Measurements from ENCODE around the gene SACS. TPM values are rescaled to one million over a fixed set of nuclear protein-coding genes. Genes with fewer than 3 reads are reported as not detected.

The SACS gene
- 58.4 TPM for polyA plus RNA-seq (ENCODE audit: insufficient read length)

DNA sequence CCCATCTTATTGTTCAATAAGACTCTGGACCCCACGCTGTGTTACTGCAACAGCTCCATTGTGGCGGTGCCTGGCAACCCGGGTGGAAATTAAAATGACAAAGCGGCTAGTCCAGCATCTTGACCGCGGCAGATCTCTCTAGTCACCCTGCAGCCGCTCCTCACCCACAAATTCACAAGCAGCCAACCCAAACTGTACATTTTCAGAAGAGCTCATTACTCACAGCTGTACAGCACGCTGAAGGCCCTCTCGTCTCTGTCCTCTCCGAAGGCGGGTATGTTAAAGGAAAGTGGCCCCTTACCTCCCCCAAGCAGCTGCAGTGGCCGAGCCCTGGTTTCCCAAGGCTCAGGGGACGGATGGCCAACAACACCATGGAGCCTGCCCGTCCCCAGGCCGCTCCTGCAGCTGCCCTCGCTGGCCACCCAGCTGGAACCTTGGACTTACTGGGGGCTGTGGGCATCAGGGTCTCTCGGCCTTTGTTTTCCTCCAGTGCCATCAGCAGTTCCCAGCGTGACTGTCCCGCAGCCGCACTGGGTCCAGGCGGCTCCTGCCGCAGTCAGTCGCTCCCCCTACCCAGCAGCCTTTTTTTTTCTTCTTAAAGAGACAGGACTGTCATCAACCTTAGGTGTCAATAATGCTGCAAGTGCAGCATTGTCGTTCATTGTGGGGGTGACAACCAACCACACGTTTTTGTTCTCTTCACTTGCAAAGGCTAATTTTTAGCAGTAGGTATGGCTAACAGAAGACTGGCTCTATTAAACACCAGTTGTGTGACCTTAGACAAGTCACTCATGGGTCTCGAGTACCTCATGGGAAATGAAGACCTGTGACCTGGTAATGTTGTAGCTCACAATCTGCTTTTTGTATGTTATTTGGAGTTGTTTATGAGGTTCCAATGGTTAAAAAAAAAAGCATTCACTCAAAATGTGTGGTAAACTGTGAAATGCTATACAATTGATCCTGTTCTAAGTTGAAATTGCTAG lies at the start of gene SACS:
Gene SACS (minus strand): TSS at position 532 of the 983 bp plus-strand sequence. CDS start 22,463 bp downstream, outside the sequence.
- DNase-seq (ENCODE audit: low read depth) = no peak

DNA sequence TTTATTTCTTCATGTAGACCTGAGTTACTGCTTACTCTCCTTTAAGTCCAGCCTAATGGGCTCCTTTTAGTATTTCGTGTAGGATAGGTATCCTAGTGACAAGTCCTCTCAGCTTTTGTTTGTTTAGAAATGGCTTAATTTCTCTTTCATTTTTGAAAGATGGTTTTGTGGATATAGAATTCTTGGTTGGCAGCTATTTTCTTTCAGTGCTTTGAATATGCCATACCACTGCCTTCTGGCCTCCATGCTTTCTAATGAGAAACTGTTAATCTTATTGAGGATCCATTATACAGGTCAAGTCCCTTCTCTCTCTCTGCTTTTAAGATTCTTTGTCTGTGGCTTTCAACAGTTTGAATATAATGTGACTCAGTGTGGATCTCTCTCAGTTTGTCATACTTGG lies 46.8 kb upstream of the SACS start:
- no peak for DNase-seq (ENCODE audit: low read depth)

DNA sequence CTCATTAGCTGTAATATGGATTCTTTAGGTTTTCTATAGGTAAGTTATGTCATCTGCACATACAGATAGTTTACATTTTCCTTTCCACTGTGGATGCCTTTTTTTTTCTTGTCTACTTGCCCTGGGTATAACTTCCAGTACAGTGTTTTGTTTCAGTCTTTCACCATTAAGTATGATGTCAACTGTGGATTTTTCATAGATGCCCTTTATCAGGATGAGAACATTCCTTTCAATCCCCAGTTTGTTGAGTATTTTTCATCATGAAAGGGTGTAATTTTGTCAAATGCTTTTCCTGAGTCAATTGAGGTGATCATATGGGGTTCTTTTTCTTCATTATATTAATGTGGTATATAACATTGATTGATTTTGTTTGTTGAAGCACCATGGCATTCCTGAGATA lies 43.6 kb upstream of the SACS start:
- no peak for DNase-seq (ENCODE audit: low read depth)

- no peak for DNase-seq (ENCODE audit: low read depth)
Measured at GRCh38 chr13:23473221-23473620, 39.7 kb upstream of the SACS start.

DNA sequence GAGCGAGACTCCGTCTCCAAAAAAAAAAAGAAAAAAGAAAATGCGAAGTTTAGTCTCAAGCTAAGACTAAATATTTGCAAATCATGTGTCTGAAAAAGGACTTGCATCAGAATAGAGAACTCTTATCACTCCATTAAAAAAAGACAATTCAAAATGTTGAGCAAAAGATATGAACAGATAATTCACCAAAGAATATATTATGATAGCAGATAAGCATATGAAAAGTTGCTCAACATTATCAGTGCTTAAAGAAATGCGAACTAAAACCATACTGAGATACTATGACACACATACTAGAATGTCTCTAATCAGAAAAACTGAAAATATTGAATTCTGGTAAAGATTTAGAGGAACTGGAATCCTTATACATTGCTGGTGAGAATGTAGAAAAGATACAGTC lies 38.7 kb upstream of the SACS start:
- no peak for DNase-seq (ENCODE audit: low read depth)

DNA sequence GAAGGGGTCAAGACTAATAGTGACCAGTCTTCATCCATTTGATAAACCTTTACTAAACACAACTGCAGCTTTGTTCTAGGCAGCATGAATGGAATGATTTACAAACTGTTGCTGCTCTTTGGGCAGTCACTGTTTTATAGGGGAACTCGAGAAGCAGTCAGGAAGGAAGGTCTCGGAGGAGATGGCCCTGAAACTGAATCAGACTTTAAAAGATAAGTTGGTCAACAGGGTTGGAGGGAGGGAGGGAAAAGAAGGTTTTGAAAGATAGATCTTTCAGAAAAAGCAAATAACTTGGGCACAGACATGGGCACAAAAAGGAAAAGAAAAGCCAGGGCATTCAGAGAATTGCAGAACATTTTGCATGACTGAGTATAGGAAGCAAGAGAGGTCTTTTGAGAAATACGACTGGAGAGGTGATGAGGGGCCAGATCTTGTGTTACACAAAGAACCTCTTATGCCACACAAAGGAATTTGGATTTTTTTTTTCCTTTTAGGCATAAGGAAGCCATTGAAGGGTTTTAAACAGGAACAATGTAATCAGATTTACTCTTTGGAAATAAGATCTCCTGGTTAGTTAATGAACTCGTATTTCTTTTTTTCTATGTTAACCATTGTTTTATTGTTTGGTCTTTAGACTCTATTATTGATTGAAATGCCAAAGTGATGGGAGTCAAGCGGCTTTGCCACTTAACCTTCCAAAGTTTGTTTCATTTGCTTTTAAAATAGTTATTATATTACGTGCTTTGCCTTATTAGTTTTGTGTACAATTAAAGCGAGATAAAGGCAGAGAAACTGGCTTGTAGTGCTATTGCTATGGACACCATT lies 37.5 kb upstream of the SACS start:
- DNase-seq (ENCODE audit: low read depth) = no peak

- no peak for DNase-seq (ENCODE audit: low read depth)
Measured at GRCh38 chr13:23469951-23470421, 36.5 kb upstream of the SACS start.

GRCh38 chr13:23468811-23469210 lies 35.3 kb upstream of the SACS start:
- DNase-seq (ENCODE audit: low read depth) = no peak

DNA sequence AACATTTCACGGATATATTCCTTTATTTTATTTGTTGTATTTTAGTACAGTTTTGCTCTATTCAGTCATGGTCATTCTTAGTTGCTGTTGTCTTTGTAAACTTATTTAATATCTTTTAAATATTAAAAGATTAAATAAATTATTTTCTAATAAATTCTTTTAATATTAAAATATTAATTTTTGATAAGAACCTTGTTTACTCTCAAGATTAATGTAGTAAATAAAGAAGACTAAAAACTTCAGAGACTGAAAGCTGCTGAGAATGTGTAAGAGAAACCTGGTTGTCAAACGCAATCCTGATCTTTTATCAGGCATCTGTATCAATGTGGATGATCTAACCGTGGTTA lies 34.4 kb upstream of the SACS start:
- DNase-seq (ENCODE audit: low read depth) = no peak

DNA sequence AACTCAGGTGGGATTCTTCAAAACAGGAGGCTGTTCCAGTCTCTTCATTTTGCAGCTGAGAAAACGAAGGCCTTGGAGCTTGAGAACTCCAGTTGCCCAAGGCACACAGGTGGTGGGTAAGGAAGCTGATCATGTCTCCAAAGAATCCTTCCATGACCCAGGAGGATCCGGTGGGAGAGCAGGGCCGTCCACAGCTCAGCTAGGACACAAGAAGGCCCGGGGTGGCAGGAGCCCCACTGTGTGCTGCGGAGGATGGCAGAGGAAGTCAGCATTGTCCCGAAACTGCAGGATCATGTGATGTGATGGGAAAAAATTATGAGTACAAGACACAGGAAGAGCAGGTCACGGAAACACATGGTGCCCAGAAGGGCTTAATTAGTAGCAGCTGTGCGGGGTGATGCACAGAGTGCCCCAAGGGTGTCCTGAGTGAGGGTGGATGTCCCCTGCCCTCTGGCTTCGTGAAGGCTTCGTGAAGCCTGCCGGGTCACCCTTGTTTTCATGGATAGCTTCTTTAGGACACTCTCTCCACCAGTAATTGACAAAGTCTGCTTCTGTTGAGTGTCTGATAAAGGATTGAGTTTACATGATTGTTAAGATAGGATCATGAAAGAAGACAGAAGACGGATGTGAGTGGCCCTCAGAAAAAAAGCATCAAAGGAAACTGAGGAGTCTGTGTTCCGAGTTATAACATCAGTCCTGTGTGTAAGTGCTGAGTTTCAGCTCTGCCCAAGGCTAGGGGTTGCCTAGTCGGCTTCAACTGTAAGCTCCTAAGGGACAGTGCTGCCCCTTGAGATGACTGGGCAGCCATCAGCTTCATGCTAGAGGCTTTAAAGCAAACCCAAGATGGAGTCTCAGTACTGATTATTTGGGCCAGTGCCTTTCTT lies 33.8 kb upstream of the SACS start:
- DNase-seq (ENCODE audit: low read depth) = no peak

DNA sequence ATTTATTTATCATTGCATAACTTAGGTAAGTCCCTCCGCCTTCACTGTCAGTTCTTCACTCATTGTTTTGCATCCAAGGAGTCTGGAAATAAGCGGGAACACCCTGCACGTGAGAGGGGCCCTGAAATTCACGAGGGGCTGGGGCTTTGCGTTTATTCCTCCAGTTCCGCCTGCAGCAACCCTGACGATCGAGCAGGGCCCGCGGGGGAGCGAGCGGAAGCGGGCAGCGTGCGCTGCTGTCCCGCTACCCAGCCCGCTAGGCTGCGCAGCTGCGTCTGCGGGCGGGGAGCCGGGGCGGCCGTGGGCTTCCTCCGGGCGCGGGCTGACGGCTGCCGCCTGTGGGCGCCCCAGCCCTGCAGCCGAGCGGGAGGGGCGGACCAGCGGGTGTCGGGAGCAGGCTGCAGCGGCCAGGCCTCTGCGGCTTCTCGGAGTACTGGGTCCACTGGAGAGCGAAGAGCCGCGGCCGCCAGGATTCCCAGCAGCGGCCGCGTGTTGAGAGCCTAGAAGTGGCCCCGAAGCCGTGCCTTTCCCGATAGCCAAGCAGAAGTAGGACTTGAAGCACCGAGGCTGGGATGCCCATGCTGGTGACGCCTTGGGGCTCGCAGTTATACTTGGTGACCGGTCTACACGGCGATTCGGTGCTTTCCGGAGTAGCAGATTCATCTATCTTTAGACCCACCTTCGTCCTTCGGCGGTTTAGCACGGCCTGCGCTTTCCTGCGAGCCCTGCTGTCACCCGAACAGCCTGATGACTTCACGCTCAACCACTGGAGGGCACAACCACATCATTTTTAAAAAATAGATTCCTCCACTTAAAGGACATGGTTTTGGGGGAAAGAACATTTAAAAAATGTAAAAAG lies 32.9 kb upstream of the SACS start:
- no peak for DNase-seq (ENCODE audit: low read depth)

GRCh38 chr13:23463661-23464060 lies 30.2 kb upstream of the SACS start:
- DNase-seq (ENCODE audit: low read depth) = no peak

GRCh38 chr13:23462815-23463559 lies 29.5 kb upstream of the SACS start:
- no peak for DNase-seq (ENCODE audit: low read depth)

GRCh38 chr13:23461544-23461943 lies 28.0 kb upstream of the SACS start:
- no peak for DNase-seq (ENCODE audit: low read depth)

DNA sequence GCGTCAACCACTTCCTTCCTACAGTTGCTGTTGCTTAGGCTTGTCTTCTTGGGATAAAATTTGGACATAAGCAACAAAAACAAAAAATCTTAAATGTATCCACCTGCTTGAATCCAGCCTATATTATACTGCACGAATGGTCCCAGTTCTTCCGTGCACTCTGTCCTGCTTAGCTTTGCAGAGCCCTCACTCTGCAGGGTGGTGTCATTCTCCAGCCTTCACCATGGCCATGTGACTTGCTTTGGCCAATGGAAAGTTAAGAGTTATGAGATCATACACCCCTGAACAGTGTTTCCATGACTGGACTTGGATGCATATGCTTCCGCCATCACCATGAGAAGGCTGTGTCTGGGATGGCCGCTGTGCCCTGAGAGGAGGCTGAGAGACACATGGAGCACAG lies 27.4 kb upstream of the SACS start:
- DNase-seq (ENCODE audit: low read depth) = no peak

DNA sequence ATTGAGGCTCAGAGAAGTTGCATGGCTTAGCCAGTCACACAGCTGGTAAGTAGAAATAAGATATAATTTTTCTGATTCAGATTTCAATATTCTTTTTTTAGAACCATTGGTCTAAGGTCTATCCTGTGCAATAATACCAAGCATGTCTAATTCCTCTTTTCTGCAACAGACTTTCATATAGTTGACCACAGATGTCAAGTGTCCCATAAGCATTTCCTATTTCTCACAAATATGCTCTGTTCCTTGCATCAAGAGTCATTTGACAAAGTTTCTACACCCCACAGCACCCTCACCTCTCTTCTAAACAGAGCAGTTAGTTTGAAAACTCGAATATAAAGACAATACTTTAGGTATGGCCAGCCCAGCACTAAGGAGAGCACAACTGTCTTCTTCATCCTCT lies 26.8 kb upstream of the SACS start:
- DNase-seq (ENCODE audit: low read depth) = no peak

DNA sequence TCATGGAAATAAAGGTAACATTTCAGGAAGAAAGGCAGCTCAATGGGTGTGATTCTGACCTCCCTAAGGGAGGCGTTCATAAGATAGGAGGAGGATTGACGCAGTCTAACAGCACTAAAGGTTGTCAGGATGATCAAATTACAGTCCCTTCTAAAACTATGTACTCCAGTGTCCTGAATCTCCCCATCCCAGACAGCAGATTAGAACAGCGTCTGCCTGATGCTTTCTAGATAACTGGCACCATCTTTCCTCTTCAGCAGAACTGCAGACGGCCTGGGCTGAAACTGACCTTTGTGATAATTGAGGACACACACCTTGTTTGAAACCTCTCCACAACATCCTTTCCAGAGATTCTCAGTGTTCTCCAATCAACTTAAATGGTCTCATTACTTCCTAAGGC lies 25.5 kb upstream of the SACS start:
- no peak for DNase-seq (ENCODE audit: low read depth)

DNA sequence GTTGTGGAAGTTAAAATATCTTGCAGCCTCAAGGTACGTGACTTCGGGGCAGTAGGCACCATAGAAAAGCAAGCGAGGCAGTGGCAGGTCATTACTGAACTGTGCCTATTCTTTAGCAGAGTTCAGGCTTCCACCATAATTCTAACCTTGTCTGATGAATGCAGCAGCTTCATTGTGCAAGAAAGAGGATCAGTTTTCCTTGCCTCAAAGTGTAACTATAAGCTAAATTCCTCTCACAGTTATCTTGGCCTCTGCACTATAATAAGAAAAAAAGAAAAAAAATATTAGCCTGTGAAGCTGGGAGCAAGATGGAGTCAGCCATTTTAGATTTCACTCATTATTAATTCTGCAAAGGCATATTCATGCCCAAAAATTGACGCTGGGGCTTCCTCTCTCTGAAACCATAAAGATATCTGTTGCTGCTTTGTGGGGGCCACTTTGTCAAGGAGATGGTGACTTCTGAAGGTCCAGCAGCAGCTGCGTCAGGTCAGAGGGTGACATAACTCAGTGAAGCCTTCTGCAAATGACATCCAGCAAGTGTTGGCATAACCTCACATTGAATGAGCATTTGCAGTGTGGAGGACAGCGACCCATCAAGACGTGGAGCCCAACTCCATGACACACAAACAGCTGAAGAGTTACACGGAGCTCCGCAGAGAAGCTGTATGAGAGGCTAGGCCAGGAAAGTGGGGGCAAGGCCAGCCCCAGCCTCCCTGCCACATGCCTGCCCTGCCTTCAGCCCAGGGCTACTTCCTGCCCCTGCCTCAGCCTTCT lies 23.1 kb upstream of the SACS start:
- no peak for DNase-seq (ENCODE audit: low read depth)
